Measurements from ENCODE around the gene CSNK1A1L. TPM values are rescaled to one million over a fixed set of nuclear protein-coding genes. Genes with fewer than 3 reads are reported as not detected.

CSNK1A1L gene
- total RNA-seq, 1 donor from 2014 or later = not detected

- no peak overlapping the region for H3K27ac Mint-ChIP-seq (ENCODE audit: unreplicated experiment)
- no peak overlapping the region for H3K4me3 Mint-ChIP-seq
These were observed 30.8 kb downstream of the CSNK1A1L start for GRCh38 chr13:37074703-37075102.

GRCh38 chr13:37072024-37072423 lies 33.4 kb downstream of the CSNK1A1L start:
- Mint-ChIP-seq H3K36me3 (ENCODE audit: low read depth) (no peaks in the 10 kb centered on the region), H3K27ac (ENCODE audit: unreplicated experiment) (no peak overlapping the region), H3K27me3 (ENCODE audit: low read depth) (no peaks in the 10 kb centered on the region), H3K9me3 (no peaks in the 10 kb centered on the region), H3K4me1 (peaks cover 3% of the 10 kb centered on the region), H3K4me3 (no peak overlapping the region)
- DNase-seq (ENCODE audit: low read depth, low spot score) = no peak
- no peak for TF ChIP-seq CTCF (conservative IDR thresholded peaks at IDR 0.05)

More at GRCh38 chr13:37074703-37075102, 30.8 kb downstream of the CSNK1A1L start:
- no peak for DNase-seq (ENCODE audit: low read depth, low spot score)
- no peaks in the 10 kb centered on the region for H3K36me3 Mint-ChIP-seq (ENCODE audit: low read depth)
- peak; percentile 63 for TF ChIP-seq CTCF (conservative IDR thresholded peaks at IDR 0.05)
- no peaks in the 10 kb centered on the region for H3K9me3 Mint-ChIP-seq
- no peaks in the 10 kb centered on the region for H3K27me3 Mint-ChIP-seq (ENCODE audit: low read depth)
- H3K4me1 Mint-ChIP-seq = peaks cover 3% of the 10 kb centered on the region

GRCh38 chr13:37070956-37071355 lies 34.5 kb downstream of the CSNK1A1L start:
- Mint-ChIP-seq H3K27me3 (ENCODE audit: low read depth) (no peaks in the 10 kb centered on the region), H3K27ac (ENCODE audit: unreplicated experiment) (no peak overlapping the region), H3K4me1 (peaks cover 3% of the 10 kb centered on the region), H3K4me3 (no peak overlapping the region), H3K9me3 (no peaks in the 10 kb centered on the region), H3K36me3 (ENCODE audit: low read depth) (no peaks in the 10 kb centered on the region)
- DNase-seq (ENCODE audit: low read depth, low spot score) = no peak
- TF ChIP-seq CTCF (conservative IDR thresholded peaks at IDR 0.05) = no peak

GRCh38 chr13:37070145-37070695 lies 35.2 kb downstream of the CSNK1A1L start:
- H3K4me3 Mint-ChIP-seq = no peak overlapping the region
- H3K27me3 Mint-ChIP-seq (ENCODE audit: low read depth) = no peaks in the 10 kb centered on the region
- peaks cover 3% of the 10 kb centered on the region for H3K4me1 Mint-ChIP-seq
- DNase-seq (ENCODE audit: low read depth, low spot score) = no peak
- no peak overlapping the region for H3K27ac Mint-ChIP-seq (ENCODE audit: unreplicated experiment)
- TF ChIP-seq CTCF (conservative IDR thresholded peaks at IDR 0.05) = no peak
- no peaks in the 10 kb centered on the region for H3K9me3 Mint-ChIP-seq
- H3K36me3 Mint-ChIP-seq (ENCODE audit: low read depth) = no peaks in the 10 kb centered on the region

DNA sequence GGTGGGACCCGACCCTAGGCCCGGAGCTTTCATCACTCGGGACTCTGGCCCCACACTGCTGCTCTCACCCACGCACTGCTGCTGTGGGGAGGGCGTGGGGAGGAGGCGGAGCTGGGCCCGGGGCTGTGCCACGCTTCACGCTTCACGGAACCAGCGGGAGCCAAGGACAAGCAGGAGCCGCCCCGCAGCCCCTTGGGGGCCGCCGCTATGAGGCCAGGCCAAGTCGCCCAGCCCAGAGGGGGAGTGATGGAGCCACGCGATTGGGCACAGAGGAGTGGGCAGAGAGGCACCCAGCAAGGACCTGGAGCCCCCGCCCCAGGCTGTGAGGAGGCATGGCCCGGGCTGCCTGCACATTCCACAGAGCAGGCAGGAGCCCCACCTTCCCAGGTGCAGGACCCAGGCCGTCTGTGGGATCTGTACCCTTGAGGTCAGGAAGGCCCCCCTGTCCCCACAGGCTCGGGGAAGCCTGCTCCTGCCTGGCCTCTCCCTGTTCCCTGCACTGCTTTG lies 35.8 kb downstream of the CSNK1A1L start:
- no peaks in the 10 kb centered on the region for H3K27me3 Mint-ChIP-seq (ENCODE audit: low read depth)
- no peaks in the 10 kb centered on the region for H3K36me3 Mint-ChIP-seq (ENCODE audit: low read depth)
- no peaks in the 10 kb centered on the region for H3K9me3 Mint-ChIP-seq
- no peak for TF ChIP-seq CTCF (conservative IDR thresholded peaks at IDR 0.05)
- peaks cover 3% of the 10 kb centered on the region for H3K4me1 Mint-ChIP-seq
- no peak overlapping the region for H3K4me3 Mint-ChIP-seq
- no peak overlapping the region for H3K27ac Mint-ChIP-seq (ENCODE audit: unreplicated experiment)
- no peak for DNase-seq (ENCODE audit: low read depth, low spot score)

All from neural crest cell (in vitro differentiated cells).